ENCODE results near the gene ELMO2. TPM values are rescaled to one million over a fixed set of nuclear protein-coding genes. Genes with fewer than 3 reads are reported as not detected.

Gene ELMO2
- total RNA-seq, 1 experiment from 2014 or later = 38.5 TPM

DNA sequence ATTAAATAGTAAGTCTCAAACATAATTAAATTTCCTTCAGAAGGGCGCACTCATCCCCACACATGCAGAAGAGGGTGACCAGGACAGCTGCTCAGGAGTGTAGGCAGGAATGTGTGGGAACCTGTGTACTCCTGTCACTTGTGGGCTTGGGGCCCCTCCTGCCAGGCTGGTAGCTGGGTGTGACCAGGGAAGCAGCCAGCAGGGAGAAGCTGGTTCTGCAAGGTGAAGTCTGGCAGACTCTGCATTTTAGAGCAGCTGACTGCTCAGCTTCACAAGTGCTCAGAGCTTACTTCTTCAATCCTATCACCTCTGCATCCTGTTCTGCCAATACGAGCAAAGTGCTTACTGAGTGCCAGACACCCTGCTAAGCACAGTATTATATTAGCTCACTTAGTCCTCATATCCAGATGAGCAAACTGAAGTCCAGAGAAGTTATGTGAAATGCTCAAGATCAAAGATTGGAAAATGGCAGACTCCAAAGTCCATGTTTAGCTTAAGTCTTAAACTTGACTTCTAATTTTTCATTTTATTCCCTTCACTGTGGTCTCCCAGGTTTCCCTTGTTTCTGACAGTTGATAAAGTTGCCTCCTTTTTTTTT, 27.9 kb downstream of the ELMO2 start:
- BruUV-seq (replicated peaks) = no TSS peak
- no peak for DNase-seq (ENCODE audit: low spot score)
- no peaks in the 10 kb centered on the region for H3K4me1 ChIP-seq (ENCODE audit: insufficient read depth, low read length, poor library complexity, severe bottlenecking)
- no peak overlapping the region for H3K4me3 ChIP-seq (ENCODE audit: low read depth, low read length, poor library complexity, severe bottlenecking)
- H3K36me3 ChIP-seq (ENCODE audit: insufficient read depth, low read length, poor library complexity, severe bottlenecking) = peaks cover 29% of the 10 kb centered on the region
- no peak for TF ChIP-seq EZH2 (IDR thresholded peaks at IDR 0.05; ENCODE audit: borderline replicate concordance, low read depth, low read length, poor library complexity, severe bottlenecking)
- TF ChIP-seq, protein P1, sequence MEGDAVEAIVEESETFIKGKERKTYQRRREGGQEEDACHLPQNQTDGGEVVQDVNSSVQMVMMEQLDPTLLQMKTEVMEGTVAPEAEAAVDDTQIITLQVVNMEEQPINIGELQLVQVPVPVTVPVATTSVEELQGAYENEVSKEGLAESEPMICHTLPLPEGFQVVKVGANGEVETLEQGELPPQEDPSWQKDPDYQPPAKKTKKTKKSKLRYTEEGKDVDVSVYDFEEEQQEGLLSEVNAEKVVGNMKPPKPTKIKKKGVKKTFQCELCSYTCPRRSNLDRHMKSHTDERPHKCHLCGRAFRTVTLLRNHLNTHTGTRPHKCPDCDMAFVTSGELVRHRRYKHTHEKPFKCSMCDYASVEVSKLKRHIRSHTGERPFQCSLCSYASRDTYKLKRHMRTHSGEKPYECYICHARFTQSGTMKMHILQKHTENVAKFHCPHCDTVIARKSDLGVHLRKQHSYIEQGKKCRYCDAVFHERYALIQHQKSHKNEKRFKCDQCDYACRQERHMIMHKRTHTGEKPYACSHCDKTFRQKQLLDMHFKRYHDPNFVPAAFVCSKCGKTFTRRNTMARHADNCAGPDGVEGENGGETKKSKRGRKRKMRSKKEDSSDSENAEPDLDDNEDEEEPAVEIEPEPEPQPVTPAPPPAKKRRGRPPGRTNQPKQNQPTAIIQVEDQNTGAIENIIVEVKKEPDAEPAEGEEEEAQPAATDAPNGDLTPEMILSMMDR (conservative IDR thresholded peaks at IDR 0.05; ENCODE audit: low read depth, low read length) = no peak
- CTCF ChIA-PET = no interaction called here
- no peaks in the 10 kb centered on the region for H3K27me3 ChIP-seq (replicated peaks; ENCODE audit: insufficient read depth, low read depth, low read length, poor library complexity)
- POLR2A ChIA-PET (ENCODE audit: low non-redundant PET) = no interaction called here
- intact Hi-C loops (cut with micrococcal nuclease; ENCODE audit: unreplicated experiment) = no loop called here
- no peaks in the 10 kb centered on the region for H3K9me3 ChIP-seq (ENCODE audit: low read depth, low read length, poor library complexity, severe bottlenecking)
- no peak overlapping the region for H3K27ac ChIP-seq (ENCODE audit: low read depth, low read length, poor library complexity, severe bottlenecking)

DNA sequence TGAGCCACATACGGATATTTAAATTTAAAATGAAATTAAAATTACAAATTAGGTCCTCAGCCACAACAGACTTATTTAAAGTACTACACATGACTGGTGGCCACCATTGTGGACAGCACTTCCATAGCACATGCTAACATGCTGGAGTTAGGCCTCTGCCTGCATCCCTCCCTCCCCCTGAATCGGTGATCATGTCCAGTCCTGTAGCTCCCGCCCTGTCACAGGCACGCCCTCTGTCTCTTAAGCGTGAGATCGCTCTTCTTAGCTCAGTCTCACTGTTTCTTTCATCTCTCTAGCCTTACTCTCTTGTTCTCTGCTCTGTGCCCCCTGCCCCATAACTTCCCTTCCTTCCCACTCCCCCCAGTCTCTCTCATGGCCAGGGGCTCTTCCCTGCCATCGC, 28.9 kb downstream of the ELMO2 start:
- Histone ChIP-seq H3K4me3 (ENCODE audit: low read depth, low read length, poor library complexity, severe bottlenecking) (no peak overlapping the region), H3K27me3 (replicated peaks; ENCODE audit: insufficient read depth, low read depth, low read length, poor library complexity) (no peaks in the 10 kb centered on the region), H3K36me3 (ENCODE audit: insufficient read depth, low read length, poor library complexity, severe bottlenecking) (peaks cover 39% of the 10 kb centered on the region), H3K9me3 (ENCODE audit: low read depth, low read length, poor library complexity, severe bottlenecking) (no peaks in the 10 kb centered on the region), H3K4me1 (ENCODE audit: insufficient read depth, low read length, poor library complexity, severe bottlenecking) (no peaks in the 10 kb centered on the region), H3K27ac (ENCODE audit: low read depth, low read length, poor library complexity, severe bottlenecking) (no peak overlapping the region)
- TF ChIP-seq EZH2 (IDR thresholded peaks at IDR 0.05; ENCODE audit: borderline replicate concordance, low read depth, low read length, poor library complexity, severe bottlenecking) = no peak
- TF ChIP-seq, protein P1 (conservative IDR thresholded peaks at IDR 0.05; ENCODE audit: low read depth, low read length) = no peak
- intact Hi-C loops (cut with micrococcal nuclease; ENCODE audit: unreplicated experiment) = no loop called here
- CTCF ChIA-PET = no interaction called here
- no TSS peak for BruUV-seq (replicated peaks)
- POLR2A ChIA-PET (ENCODE audit: low non-redundant PET) = no interaction called here
- DNase-seq (ENCODE audit: low spot score) = no peak

DNA sequence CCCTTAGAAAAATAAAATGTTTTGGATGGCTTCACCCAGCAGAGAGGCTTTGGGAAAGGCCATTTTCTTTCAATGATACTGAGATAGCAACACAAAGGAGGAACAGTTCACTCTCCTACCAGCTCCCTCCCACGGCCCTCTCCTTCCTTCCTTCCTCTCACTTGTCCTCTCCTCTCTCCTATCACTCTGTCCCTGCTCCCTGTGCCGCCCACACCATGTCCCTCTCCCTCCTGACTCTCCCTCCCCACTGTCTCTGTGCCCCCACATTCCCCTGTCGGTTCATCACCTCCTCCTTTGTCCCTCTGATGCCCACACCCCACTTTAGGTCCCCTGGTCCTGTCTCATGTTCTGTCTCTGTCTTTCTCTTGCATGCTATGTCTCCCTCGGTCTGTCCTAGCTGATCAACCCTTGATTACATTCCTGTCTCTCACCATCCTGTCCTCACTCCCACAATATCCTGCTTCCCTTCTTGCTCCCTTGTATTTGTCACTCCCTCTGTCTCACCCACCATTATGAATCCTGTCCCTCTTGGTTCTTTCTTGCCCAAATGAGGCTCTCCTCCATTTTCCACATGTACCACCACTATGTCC, 30.1 kb downstream of the ELMO2 start:
- POLR2A ChIA-PET (ENCODE audit: low non-redundant PET) = no interaction called here
- H3K9me3 ChIP-seq (ENCODE audit: low read depth, low read length, poor library complexity, severe bottlenecking) = no peaks in the 10 kb centered on the region
- intact Hi-C loops (cut with micrococcal nuclease; ENCODE audit: unreplicated experiment) = no loop called here
- BruUV-seq (replicated peaks) = no TSS peak
- CTCF ChIA-PET = no interaction called here
- no peak overlapping the region for H3K27ac ChIP-seq (ENCODE audit: low read depth, low read length, poor library complexity, severe bottlenecking)
- H3K4me3 ChIP-seq (ENCODE audit: low read depth, low read length, poor library complexity, severe bottlenecking) = no peak overlapping the region
- TF ChIP-seq, protein P1 (conservative IDR thresholded peaks at IDR 0.05; ENCODE audit: low read depth, low read length) = no peak
- TF ChIP-seq EZH2 (IDR thresholded peaks at IDR 0.05; ENCODE audit: borderline replicate concordance, low read depth, low read length, poor library complexity, severe bottlenecking) = no peak
- no peaks in the 10 kb centered on the region for H3K4me1 ChIP-seq (ENCODE audit: insufficient read depth, low read length, poor library complexity, severe bottlenecking)
- DNase-seq (ENCODE audit: low spot score) = no peak
- no peaks in the 10 kb centered on the region for H3K27me3 ChIP-seq (replicated peaks; ENCODE audit: insufficient read depth, low read depth, low read length, poor library complexity)
- peaks cover 47% of the 10 kb centered on the region for H3K36me3 ChIP-seq (ENCODE audit: insufficient read depth, low read length, poor library complexity, severe bottlenecking)

Measured in A673 (cell line).